NCI-H345 treated with DMSO at 0.1 percent for 48 hours (cell line): ENCODE data around the gene CLRN1.

Source experiments
- DNase-seq: peaks from one replicate; lab custom pipeline; 2025; ENCODE audit not compliant: unreplicated experiment; lab: John Stamatoyannopoulos, UW

Gene CLRN1

GRCh38 chr3:150978566-150979148 lies 6.1 kb upstream of the CLRN1 start:
- DNase-seq: no peak

- no peak for DNase-seq
Observed at GRCh38 chr3:150975992-150976368, 3.5 kb upstream of the CLRN1 start.

- no peak for DNase-seq
Observed at GRCh38 chr3:150975086-150975991, 2.8 kb upstream of the CLRN1 start.

- DNase-seq: no peak
Observed at GRCh38 chr3:150970665-150971324, 1.7 kb downstream of the CLRN1 start.

GRCh38 chr3:150968341-150969035 lies 4.0 kb downstream of the CLRN1 start:
- no peak for DNase-seq

- DNase-seq: no peak
Observed at GRCh38 chr3:150965436-150965835, 7.1 kb downstream of the CLRN1 start.

- no peak for DNase-seq
Observed at GRCh38 chr3:150961949-150962348, 10.6 kb downstream of the CLRN1 start.

GRCh38 chr3:150960708-150961684 lies 11.5 kb downstream of the CLRN1 start:
- DNase-seq: no peak

- DNase-seq: no peak
Observed at GRCh38 chr3:150958683-150959082, 13.8 kb downstream of the CLRN1 start.

GRCh38 chr3:150956376-150956775 lies 16.2 kb downstream of the CLRN1 start:
- DNase-seq: no peak

- DNase-seq: no peak
Observed at GRCh38 chr3:150951923-150952322, 20.6 kb downstream of the CLRN1 start.

- no peak for DNase-seq
Observed at GRCh38 chr3:150945226-150946032, 27.1 kb downstream of the CLRN1 start.

- DNase-seq: no peak
Observed at GRCh38 chr3:150942221-150942620, 30.3 kb downstream of the CLRN1 start.

- DNase-seq: no peak
Observed at GRCh38 chr3:150936693-150937092, 35.8 kb downstream of the CLRN1 start.

- no peak for DNase-seq
Observed at GRCh38 chr3:150933473-150933995, 39.0 kb downstream of the CLRN1 start.

- no peak for DNase-seq
Observed at GRCh38 chr3:150931745-150932144, 40.8 kb downstream of the CLRN1 start.

GRCh38 chr3:150930839-150931238 lies 41.7 kb downstream of the CLRN1 start:
- no peak for DNase-seq

GRCh38 chr3:150928234-150928633 lies 44.3 kb downstream of the CLRN1 start:
- no peak for DNase-seq

- DNase-seq: no peak
Observed at GRCh38 chr3:150926328-150926727, 46.2 kb downstream of the CLRN1 start.
